ENCODE results near the gene FAM210B. TPM values are rescaled to one million over a fixed set of nuclear protein-coding genes. Genes with fewer than 3 reads are reported as not detected.

FAM210B gene
- total and polyA plus RNA-seq, 2 of the 13 experiments (the other 11 are each of a cell fraction or from before 2014, with no cell fraction given), result 75.9 to 107 TPM

GRCh38 chr20:56343861-56344381 lies 14.9 kb upstream of the FAM210B start (continued):
- TF ChIP-seq, protein P1, sequence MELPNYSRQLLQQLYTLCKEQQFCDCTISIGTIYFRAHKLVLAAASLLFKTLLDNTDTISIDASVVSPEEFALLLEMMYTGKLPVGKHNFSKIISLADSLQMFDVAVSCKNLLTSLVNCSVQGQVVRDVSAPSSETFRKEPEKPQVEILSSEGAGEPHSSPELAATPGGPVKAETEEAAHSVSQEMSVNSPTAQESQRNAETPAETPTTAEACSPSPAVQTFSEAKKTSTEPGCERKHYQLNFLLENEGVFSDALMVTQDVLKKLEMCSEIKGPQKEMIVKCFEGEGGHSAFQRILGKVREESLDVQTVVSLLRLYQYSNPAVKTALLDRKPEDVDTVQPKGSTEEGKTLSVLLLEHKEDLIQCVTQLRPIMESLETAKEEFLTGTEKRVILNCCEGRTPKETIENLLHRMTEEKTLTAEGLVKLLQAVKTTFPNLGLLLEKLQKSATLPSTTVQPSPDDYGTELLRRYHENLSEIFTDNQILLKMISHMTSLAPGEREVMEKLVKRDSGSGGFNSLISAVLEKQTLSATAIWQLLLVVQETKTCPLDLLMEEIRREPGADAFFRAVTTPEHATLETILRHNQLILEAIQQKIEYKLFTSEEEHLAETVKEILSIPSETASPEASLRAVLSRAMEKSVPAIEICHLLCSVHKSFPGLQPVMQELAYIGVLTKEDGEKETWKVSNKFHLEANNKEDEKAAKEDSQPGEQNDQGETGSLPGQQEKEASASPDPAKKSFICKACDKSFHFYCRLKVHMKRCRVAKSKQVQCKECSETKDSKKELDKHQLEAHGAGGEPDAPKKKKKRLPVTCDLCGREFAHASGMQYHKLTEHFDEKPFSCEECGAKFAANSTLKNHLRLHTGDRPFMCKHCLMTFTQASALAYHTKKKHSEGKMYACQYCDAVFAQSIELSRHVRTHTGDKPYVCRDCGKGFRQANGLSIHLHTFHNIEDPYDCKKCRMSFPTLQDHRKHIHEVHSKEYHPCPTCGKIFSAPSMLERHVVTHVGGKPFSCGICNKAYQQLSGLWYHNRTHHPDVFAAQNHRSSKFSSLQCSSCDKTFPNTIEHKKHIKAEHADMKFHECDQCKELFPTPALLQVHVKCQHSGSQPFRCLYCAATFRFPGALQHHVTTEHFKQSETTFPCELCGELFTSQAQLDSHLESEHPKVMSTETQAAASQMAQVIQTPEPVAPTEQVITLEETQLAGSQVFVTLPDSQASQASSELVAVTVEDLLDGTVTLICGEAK (IDR thresholded peaks at IDR 0.05), result no peak
- TF ChIP-seq, protein P1 (CRISPR knock-in tag; IDR thresholded peaks at IDR 0.05), result 0 out of 2 replicates have a peak, but pooled peaks have one; percentile 42
- TF ChIP-seq ZNF878 (CRISPR knock-in tag; IDR thresholded peaks at IDR 0.05) (no peak), ZSCAN21 (CRISPR knock-in tag; IDR thresholded peaks at IDR 0.05; ENCODE audit: borderline replicate concordance) (0 out of 2 replicates have a peak, but pooled peaks have one; percentile 38), CHD2 (IDR thresholded peaks at IDR 0.05; ENCODE audit: low read depth, low read length) (no peak), MTF2 (CRISPR knock-in tag; IDR thresholded peaks at IDR 0.05; ENCODE audit: borderline replicate concordance) (peak; percentile 75; the same call in 1 of the 2 replicates), U2AF1 (optimal IDR thresholded peaks at IDR 0.05; ENCODE audit: low read depth, low read length) (no peak), ZNF672 (CRISPR knock-in tag; IDR thresholded peaks at IDR 0.05) (no peak), ZBTB21 (CRISPR knock-in tag; IDR thresholded peaks at IDR 0.05) (no peak), TCF12 (IDR thresholded peaks at IDR 0.05) (no peak), TCF12 (CRISPR knock-in tag; IDR thresholded peaks at IDR 0.05) (no peak), RCOR2 (CRISPR knock-in tag; IDR thresholded peaks at IDR 0.05) (no peak), RXRB (CRISPR knock-in tag; IDR thresholded peaks at IDR 0.05; ENCODE audit: borderline replicate concordance) (no peak), RBM39 (IDR thresholded peaks at IDR 0.05; ENCODE audit: low read depth, low read length, poor library complexity, severe bottlenecking) (peak; percentile 33)
- TF ChIP-seq, protein P2, sequence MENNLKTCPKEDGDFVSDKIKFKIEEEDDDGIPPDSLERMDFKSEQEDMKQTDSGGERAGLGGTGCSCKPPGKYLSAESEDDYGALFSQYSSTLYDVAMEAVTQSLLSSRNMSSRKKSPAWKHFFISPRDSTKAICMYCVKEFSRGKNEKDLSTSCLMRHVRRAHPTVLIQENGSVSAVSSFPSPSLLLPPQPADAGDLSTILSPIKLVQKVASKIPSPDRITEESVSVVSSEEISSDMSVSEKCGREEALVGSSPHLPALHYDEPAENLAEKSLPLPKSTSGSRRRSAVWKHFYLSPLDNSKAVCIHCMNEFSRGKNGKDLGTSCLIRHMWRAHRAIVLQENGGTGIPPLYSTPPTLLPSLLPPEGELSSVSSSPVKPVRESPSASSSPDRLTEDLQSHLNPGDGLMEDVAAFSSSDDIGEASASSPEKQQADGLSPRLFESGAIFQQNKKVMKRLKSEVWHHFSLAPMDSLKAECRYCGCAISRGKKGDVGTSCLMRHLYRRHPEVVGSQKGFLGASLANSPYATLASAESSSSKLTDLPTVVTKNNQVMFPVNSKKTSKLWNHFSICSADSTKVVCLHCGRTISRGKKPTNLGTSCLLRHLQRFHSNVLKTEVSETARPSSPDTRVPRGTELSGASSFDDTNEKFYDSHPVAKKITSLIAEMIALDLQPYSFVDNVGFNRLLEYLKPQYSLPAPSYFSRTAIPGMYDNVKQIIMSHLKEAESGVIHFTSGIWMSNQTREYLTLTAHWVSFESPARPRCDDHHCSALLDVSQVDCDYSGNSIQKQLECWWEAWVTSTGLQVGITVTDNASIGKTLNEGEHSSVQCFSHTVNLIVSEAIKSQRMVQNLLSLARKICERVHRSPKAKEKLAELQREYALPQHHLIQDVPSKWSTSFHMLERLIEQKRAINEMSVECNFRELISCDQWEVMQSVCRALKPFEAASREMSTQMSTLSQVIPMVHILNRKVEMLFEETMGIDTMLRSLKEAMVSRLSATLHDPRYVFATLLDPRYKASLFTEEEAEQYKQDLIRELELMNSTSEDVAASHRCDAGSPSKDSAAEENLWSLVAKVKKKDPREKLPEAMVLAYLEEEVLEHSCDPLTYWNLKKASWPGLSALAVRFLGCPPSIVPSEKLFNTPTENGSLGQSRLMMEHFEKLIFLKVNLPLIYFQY (CRISPR knock-in tag; IDR thresholded peaks at IDR 0.05; ENCODE audit: borderline replicate concordance), result no peak
- TF ChIP-seq, protein P3, sequence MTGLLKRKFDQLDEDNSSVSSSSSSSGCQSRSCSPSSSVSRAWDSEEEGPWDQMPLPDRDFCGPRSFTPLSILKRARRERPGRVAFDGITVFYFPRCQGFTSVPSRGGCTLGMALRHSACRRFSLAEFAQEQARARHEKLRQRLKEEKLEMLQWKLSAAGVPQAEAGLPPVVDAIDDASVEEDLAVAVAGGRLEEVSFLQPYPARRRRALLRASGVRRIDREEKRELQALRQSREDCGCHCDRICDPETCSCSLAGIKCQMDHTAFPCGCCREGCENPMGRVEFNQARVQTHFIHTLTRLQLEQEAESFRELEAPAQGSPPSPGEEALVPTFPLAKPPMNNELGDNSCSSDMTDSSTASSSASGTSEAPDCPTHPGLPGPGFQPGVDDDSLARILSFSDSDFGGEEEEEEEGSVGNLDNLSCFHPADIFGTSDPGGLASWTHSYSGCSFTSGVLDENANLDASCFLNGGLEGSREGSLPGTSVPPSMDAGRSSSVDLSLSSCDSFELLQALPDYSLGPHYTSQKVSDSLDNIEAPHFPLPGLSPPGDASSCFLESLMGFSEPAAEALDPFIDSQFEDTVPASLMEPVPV (CRISPR knock-in tag; IDR thresholded peaks at IDR 0.05), result no peak
